GM13976 (cell line): ENCODE results near the gene FCER1G.

Experiments used
- DNase-seq: peaks from one replicate; pipeline ENCODE4 v3.0.0; 2012; ENCODE audit warnings: low spot score
- CTCF ChIP-seq: IDR thresholded peaks from 2 replicates; pipeline ENCODE4 v1.5.1; 2012; ENCODE audit warnings: borderline replicate concordance, mild to moderate bottlenecking; ENCODE audit not compliant: insufficient read depth; ENCODE audit errors: extremely low read depth, missing control alignments, control extremely low read depth
- in situ Hi-C: fragments of 300-500 bp; cut with MboI; formaldehyde crosslinking; loops from one replicate; pipeline ENCODE4 v1.12.0; 2022; ENCODE audit warnings: low sequenced_read_pairs, mixed read lengths, inconsistent platforms; ENCODE audit not compliant: unreplicated experiment

Gene FCER1G

GRCh38 chr1:161193561-161194235 lies 21.4 kb upstream of the FCER1G start:
- no peak for TF ChIP-seq CTCF

GRCh38 chr1:161195171-161195570 lies 19.9 kb upstream of the FCER1G start:
- TF ChIP-seq CTCF: no peak
- no peak for DNase-seq
- in situ Hi-C loops: no loop called here

More at GRCh38 chr1:161193561-161194235, 21.4 kb upstream of the FCER1G start:
- no peak for DNase-seq
- in situ Hi-C loops: no loop called here

GRCh38 chr1:161196111-161196510 lies 19.0 kb upstream of the FCER1G start:
- no peak for DNase-seq
- in situ Hi-C loops: no loop called here

GRCh38 chr1:161196521-161197451 lies 18.3 kb upstream of the FCER1G start:
- DNase-seq: no peak
- in situ Hi-C loops: no loop called here
- no peak for TF ChIP-seq CTCF

More at GRCh38 chr1:161196111-161196510, 19.0 kb upstream of the FCER1G start:
- TF ChIP-seq CTCF: no peak

- in situ Hi-C loops: no loop called here
- no peak for DNase-seq
- TF ChIP-seq CTCF: no peak
Measured at GRCh38 chr1:161197560-161198193, 17.4 kb upstream of the FCER1G start.

GRCh38 chr1:161198194-161198896 lies 16.8 kb upstream of the FCER1G start:
- in situ Hi-C loops: no loop called here
- no peak for DNase-seq
- no peak for TF ChIP-seq CTCF
